ENCODE measurements around the gene P3H2.

P3H2 gene

GRCh38 chr3:190019844-190020243 is 100.9 kb downstream of the P3H2 start:
- Histone ChIP-seq H3K27me3 (ENCODE audit: insufficient read depth, low read length, poor library complexity, severe bottlenecking) (no peaks in the 10 kb centered on the region), H2AFZ (ENCODE audit: low read length) (no peak overlapping the region), H4K20me1 (ENCODE audit: insufficient read depth, low read length, poor library complexity, severe bottlenecking) (no peaks in the 10 kb centered on the region), H3K4me3 (ENCODE audit: low read length, poor library complexity, severe bottlenecking) (no peak overlapping the region), H3K4me2 (ENCODE audit: low read depth, low read length, poor library complexity, severe bottlenecking) (no peak overlapping the region), H3K36me3 (ENCODE audit: insufficient read depth, low read length) (no peaks in the 10 kb centered on the region), H3K9me2 (replicated peaks; ENCODE audit: low read depth, low read length) (no peaks in the 10 kb centered on the region), H3K9me3 (ENCODE audit: insufficient read depth, low read depth, low read length) (no peaks in the 10 kb centered on the region), H3K79me2 (ENCODE audit: insufficient read depth, low read length) (no peaks in the 10 kb centered on the region), H3K9ac (ENCODE audit: low read depth, low read length, poor library complexity, severe bottlenecking) (no peak overlapping the region), H3F3A (ENCODE audit: low read depth) (no peaks in the 10 kb centered on the region), H3K4me1 (ENCODE audit: insufficient read depth, low read length, poor library complexity, severe bottlenecking) (peaks cover 14% of the 10 kb centered on the region)
- TF ChIP-seq CTCF (conservative IDR thresholded peaks at IDR 0.05; ENCODE audit: low read length) (peak; percentile 33), EZH2phosphoT487 (IDR thresholded peaks at IDR 0.05; ENCODE audit: borderline replicate concordance) (no peak)

GRCh38 chr3:190019006-190019405 is 101.7 kb downstream of the P3H2 start:
- Histone ChIP-seq H3K36me3 (ENCODE audit: insufficient read depth, low read length) (no peaks in the 10 kb centered on the region), H3F3A (ENCODE audit: low read depth) (no peaks in the 10 kb centered on the region), H2AFZ (ENCODE audit: low read length) (no peak overlapping the region), H4K20me1 (ENCODE audit: insufficient read depth, low read length, poor library complexity, severe bottlenecking) (no peaks in the 10 kb centered on the region), H3K4me3 (ENCODE audit: low read length, poor library complexity, severe bottlenecking) (no peak overlapping the region), H3K9me2 (replicated peaks; ENCODE audit: low read depth, low read length) (no peaks in the 10 kb centered on the region), H3K9ac (ENCODE audit: low read depth, low read length, poor library complexity, severe bottlenecking) (no peak overlapping the region), H3K4me2 (ENCODE audit: low read depth, low read length, poor library complexity, severe bottlenecking) (no peak overlapping the region), H3K79me2 (ENCODE audit: insufficient read depth, low read length) (no peaks in the 10 kb centered on the region), H3K9me3 (ENCODE audit: insufficient read depth, low read depth, low read length) (no peaks in the 10 kb centered on the region), H3K4me1 (ENCODE audit: insufficient read depth, low read length, poor library complexity, severe bottlenecking) (peaks cover 9% of the 10 kb centered on the region), H3K27me3 (ENCODE audit: insufficient read depth, low read length, poor library complexity, severe bottlenecking) (no peaks in the 10 kb centered on the region)
- no peak for TF ChIP-seq EZH2phosphoT487 (IDR thresholded peaks at IDR 0.05; ENCODE audit: borderline replicate concordance)
- no peak for TF ChIP-seq CTCF (conservative IDR thresholded peaks at IDR 0.05; ENCODE audit: low read length)

- Histone ChIP-seq H3F3A (ENCODE audit: low read depth) (no peaks in the 10 kb centered on the region), H3K9ac (ENCODE audit: low read depth, low read length, poor library complexity, severe bottlenecking) (no peak overlapping the region), H3K4me1 (ENCODE audit: insufficient read depth, low read length, poor library complexity, severe bottlenecking) (peaks cover 6% of the 10 kb centered on the region)
Measured at GRCh38 chr3:190018460-190018859, 102.2 kb downstream of the P3H2 start.

More at GRCh38 chr3:190018460-190018859, 102.2 kb downstream of the P3H2 start:
- H3K4me3 ChIP-seq (ENCODE audit: low read length, poor library complexity, severe bottlenecking), result no peak overlapping the region
- no peaks in the 10 kb centered on the region for H3K79me2 ChIP-seq (ENCODE audit: insufficient read depth, low read length)
- H3K9me3 ChIP-seq (ENCODE audit: insufficient read depth, low read depth, low read length), result no peaks in the 10 kb centered on the region
- no peak overlapping the region for H3K4me2 ChIP-seq (ENCODE audit: low read depth, low read length, poor library complexity, severe bottlenecking)
- H4K20me1 ChIP-seq (ENCODE audit: insufficient read depth, low read length, poor library complexity, severe bottlenecking), result no peaks in the 10 kb centered on the region
- TF ChIP-seq EZH2phosphoT487 (IDR thresholded peaks at IDR 0.05; ENCODE audit: borderline replicate concordance), result no peak
- no peak for TF ChIP-seq CTCF (conservative IDR thresholded peaks at IDR 0.05; ENCODE audit: low read length)
- no peaks in the 10 kb centered on the region for H3K27me3 ChIP-seq (ENCODE audit: insufficient read depth, low read length, poor library complexity, severe bottlenecking)
- H3K36me3 ChIP-seq (ENCODE audit: insufficient read depth, low read length), result no peaks in the 10 kb centered on the region
- H3K9me2 ChIP-seq (replicated peaks; ENCODE audit: low read depth, low read length), result no peaks in the 10 kb centered on the region
- no peak overlapping the region for H2AFZ ChIP-seq (ENCODE audit: low read length)
